GM19324 (cell line): ENCODE measurements around the gene AP1AR.

Source experiments
- ATAC-seq: cut with Tn5 transposase; IDR thresholded peaks from one replicate; pipeline ENCODE4 v1.9.1; 2021; ENCODE audit warnings: mild to moderate bottlenecking, moderate library complexity; ENCODE audit not compliant: unreplicated experiment, low FRiP score

Gene AP1AR

DNA sequence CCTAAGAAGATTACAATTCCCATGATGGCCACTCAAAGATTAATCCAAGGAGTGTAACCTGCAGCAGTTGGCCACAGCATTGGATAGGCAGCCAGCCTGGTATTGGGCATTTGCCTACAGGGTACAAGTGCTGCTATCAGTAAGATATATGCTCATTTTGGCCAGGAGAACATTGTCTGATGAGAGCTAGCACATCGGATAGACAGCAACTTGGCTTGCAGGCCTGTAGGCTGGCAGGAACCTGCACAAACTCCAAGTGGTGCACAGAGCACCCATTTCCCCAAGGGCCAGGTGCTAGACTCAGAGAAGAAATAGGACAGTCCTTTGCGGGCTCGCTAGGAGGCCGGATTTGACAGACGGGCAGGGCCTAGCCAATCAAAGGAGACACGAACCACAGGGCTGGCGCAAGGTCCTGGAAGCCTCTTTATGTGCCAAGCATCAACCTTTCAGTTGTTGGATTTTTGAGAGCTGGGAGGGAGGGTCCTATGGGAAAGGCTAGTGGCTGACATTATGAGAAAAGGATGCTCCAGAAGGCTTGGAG lies 11.7 kb upstream of the AP1AR start:
- ATAC-seq: no peak

DNA sequence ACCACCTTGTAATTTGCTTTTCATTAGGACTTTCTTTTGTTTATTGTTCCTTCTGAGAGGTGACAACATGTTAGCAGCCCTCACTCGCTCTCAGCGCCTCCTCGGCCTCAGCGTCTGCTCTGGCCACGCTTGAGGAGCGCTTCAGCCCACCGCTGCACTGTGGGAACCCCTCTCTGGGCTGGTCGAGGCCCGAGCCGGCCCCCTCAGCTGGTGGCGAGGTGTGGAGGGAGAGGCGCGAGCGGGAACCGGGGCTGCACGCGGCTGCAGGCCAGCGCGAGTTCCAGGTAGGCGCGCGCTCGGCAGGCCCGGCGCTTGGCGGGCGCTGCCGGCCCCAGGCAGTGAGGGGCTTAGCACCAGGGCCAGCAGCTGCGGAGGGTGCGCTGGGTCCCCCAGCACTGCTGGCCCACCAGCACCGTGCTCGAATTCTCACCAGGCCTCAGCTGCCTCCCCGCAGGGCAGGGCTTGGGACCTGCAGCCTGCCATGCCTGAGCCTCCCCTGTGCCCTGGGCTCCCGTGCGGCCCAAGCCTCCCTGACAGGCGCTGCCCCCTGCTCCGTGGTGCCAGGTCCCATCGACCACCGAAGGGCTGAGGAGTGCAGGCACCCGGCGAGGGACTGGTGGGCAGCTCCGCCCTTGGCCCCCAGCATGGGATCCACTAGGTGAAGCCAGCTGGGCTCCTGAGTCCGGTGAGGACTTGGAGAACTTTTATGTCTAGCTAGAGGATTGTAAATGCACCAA lies 9.2 kb upstream of the AP1AR start:
- ATAC-seq: no peak

DNA sequence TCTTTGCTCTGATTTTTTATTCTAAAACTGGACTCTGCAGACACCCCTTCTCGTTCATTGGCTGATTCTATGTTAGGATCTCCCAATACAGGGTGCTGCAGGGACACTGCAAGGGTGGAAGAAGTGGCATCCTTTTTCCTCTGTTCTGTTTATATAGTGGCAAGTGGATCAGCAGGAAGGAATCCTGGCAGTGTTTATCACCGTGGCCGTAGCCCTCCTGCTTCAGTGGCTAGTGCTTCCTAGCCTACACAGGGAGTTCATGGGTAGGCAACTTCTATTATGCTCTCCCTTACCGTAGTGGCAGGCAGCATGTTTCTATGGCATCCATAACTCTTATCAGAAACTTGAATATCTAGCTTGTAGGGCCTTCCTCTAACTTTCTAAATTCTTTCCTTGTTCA lies 6.4 kb upstream of the AP1AR start:
- ATAC-seq: no peak

DNA sequence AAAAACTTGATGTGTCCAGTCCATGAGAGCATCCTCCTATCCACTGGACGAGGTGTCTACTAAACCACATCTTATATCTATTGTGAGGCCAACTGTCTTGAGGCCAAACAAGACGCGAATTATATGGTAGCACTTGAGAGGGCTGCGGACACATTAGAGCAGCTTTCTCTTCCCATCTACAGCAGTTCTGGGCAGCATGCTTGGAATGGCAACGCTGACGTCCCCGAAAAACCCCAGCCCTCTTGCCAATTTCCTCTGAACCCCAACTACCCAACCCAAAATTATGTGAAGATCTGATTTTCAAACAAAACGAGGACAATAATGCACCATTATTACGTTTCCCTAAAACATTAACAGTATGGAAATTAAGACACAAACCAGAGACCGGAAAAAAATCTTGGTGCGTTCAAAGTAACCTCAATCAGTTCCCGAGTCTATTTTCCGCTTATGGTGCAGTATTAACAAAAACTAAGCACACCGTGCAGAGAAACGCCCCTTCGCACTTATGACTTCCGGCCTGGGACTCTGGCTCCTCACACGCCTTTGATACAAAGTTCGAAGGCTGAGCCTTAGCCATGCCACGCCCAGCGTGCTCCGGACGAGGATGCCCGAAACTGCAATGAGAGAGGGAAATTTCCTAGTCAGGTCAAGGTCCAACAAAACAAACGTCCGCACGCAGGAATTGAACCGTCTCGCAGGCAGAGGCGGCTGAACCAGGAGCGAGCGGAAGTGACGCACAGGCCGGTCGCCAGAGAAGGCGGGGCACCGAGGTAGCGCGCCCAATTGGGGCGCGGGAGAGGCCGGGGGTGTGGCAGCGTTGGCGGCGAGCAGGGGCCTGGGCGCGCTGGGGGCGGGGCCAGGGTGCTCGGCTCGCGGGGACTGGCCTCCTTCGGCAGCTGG lies 458 bp upstream of the AP1AR start:
- peak; percentile 92 for ATAC-seq

- no peak for ATAC-seq
Observed at GRCh38 chr4:112234952-112235609, 3.5 kb downstream of the AP1AR start.

GRCh38 chr4:112236040-112236439 lies 4.5 kb downstream of the AP1AR start:
- no peak for ATAC-seq

DNA sequence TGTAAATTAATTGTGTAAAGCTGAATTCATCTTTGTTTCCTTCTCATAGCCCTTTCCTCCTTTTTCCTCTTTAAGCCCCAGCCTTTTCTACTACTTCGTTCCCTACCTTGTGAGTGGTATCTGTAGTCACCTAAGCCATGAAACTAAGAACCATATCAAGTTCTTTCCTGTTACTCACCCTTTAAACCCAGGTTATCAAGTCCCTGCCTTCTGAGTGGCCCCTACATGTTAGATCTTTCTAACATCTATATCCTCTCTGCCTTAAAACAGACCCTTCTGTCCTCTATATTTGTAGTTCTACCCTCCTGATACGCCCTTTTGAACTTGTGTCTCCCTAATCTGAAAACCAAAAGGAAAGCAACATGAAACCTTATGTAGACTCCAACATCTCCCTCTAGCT lies 7.2 kb downstream of the AP1AR start:
- ATAC-seq: no peak

- no peak for ATAC-seq
Observed at GRCh38 chr4:112245383-112245782, 13.8 kb downstream of the AP1AR start.

DNA sequence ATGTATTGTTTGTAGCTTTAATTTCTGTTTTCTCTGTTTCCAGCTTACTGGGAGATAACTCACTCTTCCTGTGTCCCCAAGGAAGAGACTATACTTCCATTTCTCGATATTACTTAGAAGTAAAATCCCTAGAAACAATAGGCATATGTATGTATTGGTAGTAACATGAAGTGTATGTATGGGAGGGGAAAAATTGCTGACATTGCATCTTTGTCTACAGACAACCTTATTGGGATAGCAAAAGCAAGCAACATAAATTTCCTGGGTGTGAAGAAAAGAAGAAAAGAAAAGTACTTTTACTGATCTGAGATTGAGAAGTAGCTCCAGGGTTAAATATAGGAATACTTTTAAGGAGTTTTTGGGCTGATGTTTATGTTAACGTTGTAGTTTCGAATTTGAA lies 15.4 kb downstream of the AP1AR start:
- ATAC-seq: no peak

DNA sequence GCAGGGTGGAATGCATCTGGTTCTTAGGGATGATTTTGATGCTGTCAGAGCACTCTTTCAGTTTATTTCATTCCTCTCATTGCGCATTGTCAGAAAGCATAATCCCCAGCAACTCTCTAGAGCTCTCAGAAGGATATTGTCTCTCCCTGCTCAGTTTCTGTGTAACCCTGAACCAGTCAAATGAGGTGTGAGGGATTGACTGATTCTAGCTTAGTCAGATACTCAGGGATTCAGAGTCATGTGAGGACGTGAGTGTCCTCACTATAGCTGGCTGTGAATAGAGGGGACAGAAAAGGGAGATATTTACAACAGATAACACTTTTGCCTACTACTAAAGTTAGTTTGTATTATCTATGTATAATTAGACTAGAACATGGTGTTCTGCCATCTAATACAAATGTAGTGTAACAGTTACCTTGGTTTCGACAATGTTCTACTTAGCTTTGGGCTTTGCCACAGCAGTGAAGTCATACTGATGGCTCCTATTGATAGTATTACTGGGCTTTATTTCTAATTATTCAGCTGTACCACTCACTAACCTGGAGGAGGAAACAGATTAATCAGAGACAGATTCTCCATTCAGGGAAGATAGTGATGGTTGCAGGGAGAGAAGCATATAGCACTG lies 19.5 kb downstream of the AP1AR start:
- ATAC-seq: no peak

GRCh38 chr4:112252234-112252633 lies 20.6 kb downstream of the AP1AR start:
- no peak for ATAC-seq

GRCh38 chr4:112253382-112254000 lies 21.9 kb downstream of the AP1AR start:
- peak; percentile 70 for ATAC-seq

DNA sequence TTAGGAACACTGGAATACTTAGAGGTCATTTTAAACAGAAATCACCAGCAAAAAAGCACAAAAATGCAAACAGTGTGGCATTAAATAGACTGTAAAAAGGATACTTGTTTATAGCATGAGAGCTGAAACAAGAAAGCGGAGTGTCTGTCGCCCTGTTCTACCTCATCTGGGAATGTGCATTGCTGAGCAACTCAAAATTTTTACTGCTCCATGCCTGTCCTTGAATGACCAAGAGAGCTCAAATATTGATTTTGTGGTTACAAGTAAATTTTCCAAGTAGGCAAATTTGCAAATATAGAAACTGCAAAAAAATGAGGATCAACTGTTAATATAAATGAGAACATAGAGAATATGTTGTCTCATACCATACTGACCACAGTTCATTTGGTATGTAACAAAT lies 25.5 kb downstream of the AP1AR start:
- ATAC-seq: no peak

GRCh38 chr4:112266823-112267222 lies 35.2 kb downstream of the AP1AR start:
- no peak for ATAC-seq

- ATAC-seq: no peak
Observed at GRCh38 chr4:112270051-112270450, 38.5 kb downstream of the AP1AR start.

DNA sequence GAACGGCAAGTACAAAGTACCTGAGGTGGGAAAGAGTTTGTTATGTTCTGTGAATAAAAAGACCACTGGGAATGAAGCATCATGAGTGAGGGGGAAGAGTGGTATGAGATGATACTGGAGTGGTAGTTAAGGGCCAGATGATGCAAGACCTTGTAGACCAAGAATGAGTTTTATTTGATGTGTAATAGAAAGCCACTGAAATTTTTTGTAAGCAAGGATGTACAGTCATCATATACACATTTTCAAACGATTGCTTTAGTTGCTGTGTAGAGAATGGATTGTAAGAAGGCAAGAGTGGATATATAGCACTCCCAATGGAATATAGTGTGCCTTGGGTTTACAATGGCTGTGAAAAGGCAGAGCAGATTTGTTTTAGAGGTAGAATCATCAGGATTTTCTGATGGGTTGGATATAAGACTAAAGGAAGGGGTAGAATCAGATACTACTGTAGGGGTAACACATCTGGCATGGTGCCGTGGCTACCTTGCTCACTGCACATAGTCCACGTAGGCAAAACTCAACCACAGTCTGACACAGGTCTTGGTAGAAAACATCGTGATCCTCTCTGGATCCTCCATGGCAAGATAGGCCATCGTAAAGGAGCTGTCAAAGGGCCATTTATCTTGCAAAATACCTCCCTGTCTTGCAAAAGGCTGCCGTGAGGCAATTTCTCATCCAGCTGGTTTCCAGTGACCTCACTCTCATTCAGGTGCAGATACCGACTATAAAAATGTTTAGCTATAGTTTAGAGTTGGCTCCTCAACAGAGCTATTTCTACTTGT lies 39.2 kb downstream of the AP1AR start:
- no peak for ATAC-seq

- ATAC-seq: no peak
Observed at GRCh38 chr4:112272292-112272691, 40.7 kb downstream of the AP1AR start.

GRCh38 chr4:112274959-112275358 lies 43.4 kb downstream of the AP1AR start:
- no peak for ATAC-seq

- no peak for ATAC-seq
Observed at GRCh38 chr4:112276113-112276512, 44.5 kb downstream of the AP1AR start.
